Keratinocyte (primary cell): Measurements from ENCODE around the gene IL3. TPM values are rescaled to one million over a fixed set of nuclear protein-coding genes. Genes with fewer than 3 reads are reported as not detected.

ENCODE experiments used
- DNase-seq: peaks from one replicate; pipeline ENCODE4 v3.0.0-alpha.2; 2011; ENCODE audit warnings: low read depth, missing footprints, low spot score
- FAIRE-seq: peaks from 2 replicates; lab custom pipeline; 2011; peaks lifted over from hg19 to GRCh38; lab: Jason Lieb, UNC
- H2AFZ ChIP-seq: 2 replicates; pipeline ENCODE4 v1.6.0; 2012; ENCODE audit warnings: low read length, control low read depth, inconsistent platforms; ENCODE audit not compliant: control insufficient read depth
- H3K27ac ChIP-seq: 2 replicates; pipeline ENCODE4 v1.5.1; 2011; ENCODE audit warnings: low read length; ENCODE audit not compliant: control insufficient read depth, insufficient read depth
- H3K27me3 ChIP-seq: 3 replicates; pipeline ENCODE4 v1.6.0; 2011; ENCODE audit warnings: low read length; ENCODE audit not compliant: control insufficient read depth, insufficient read depth; ENCODE audit errors: extremely low read depth
- H3K36me3 ChIP-seq, 2 experiments: 2 replicates in 1 of 2; 3 replicates in 1 of 2; pipeline ENCODE4 v1.5.1; 2011; ENCODE audit warnings: low read length in 2 of 2, mild to moderate bottlenecking in 1 of 2; ENCODE audit not compliant: control insufficient read depth in 2 of 2, insufficient read depth in 2 of 2; ENCODE audit errors: extremely low read depth in 1 of 2
- H3K4me1 ChIP-seq: 3 replicates; pipeline ENCODE4 v1.5.1; 2011; ENCODE audit warnings: low read length; ENCODE audit not compliant: control insufficient read depth, insufficient read depth; ENCODE audit errors: extremely low read depth
- H3K4me2 ChIP-seq: 3 replicates; pipeline ENCODE4 v1.6.0; 2011; ENCODE audit warnings: low read depth, low read length; ENCODE audit not compliant: control insufficient read depth, insufficient read depth; ENCODE audit errors: extremely low read depth
- H3K4me3 ChIP-seq, 3 experiments: fragments of 200-600 bp in 1 of 3; sonication (generic) in 1 of 3; 2 replicates in 2 of 3; 3 replicates in 1 of 3; pipeline ENCODE4 v1.5.1; 2011 to 2016; ENCODE audit warnings: low read length in 3 of 3, mild to moderate bottlenecking in 3 of 3, control low read depth in 2 of 3, inconsistent platforms in 1 of 3, low read depth in 1 of 3, mixed read lengths in 1 of 3, mixed run types in 1 of 3, moderate library complexity in 1 of 3; ENCODE audit not compliant: control insufficient read depth in 2 of 3, insufficient read depth in 2 of 3; ENCODE audit errors: extremely low read depth in 1 of 3
- H3K79me2 ChIP-seq: 2 replicates; pipeline ENCODE4 v1.6.0; 2012; ENCODE audit warnings: low read length; ENCODE audit not compliant: control insufficient read depth, insufficient read depth
- H3K9ac ChIP-seq: 3 replicates; pipeline ENCODE4 v1.6.0; 2011; ENCODE audit warnings: low read length; ENCODE audit not compliant: control insufficient read depth, insufficient read depth; ENCODE audit errors: extremely low read depth
- H3K9me1 ChIP-seq: 3 replicates; pipeline ENCODE4 v1.6.0; 2011; ENCODE audit warnings: low read length; ENCODE audit not compliant: control insufficient read depth, insufficient read depth; ENCODE audit errors: extremely low read depth
- H3K9me3 ChIP-seq: 2 replicates; pipeline ENCODE4 v1.5.1; 2012; ENCODE audit warnings: low read depth, low read length; ENCODE audit not compliant: control insufficient read depth
- H4K20me1 ChIP-seq: 3 replicates; pipeline ENCODE4 v1.6.0; 2011; ENCODE audit warnings: low read length; ENCODE audit not compliant: control insufficient read depth, insufficient read depth; ENCODE audit errors: extremely low read depth
- EZH2 ChIP-seq: IDR thresholded peaks from one replicate; pipeline ENCODE4 v1.6.1; 2012; ENCODE audit warnings: inconsistent platforms, mild to moderate bottlenecking, low read length, moderate library complexity
- dilution Hi-C: fragments of 300-500 bp; cut with MboI; formaldehyde crosslinking; loops from one replicate; pipeline ENCODE4 v1.7.0; 2020; ENCODE audit warnings: low sequenced_read_pairs; ENCODE audit not compliant: extremely low pct_ligation_motif_present
- polyA plus RNA-seq, 5 experiments: library from polyadenylated mRNA; depleted of rRNA in 3 of 5; stranded (reverse) in 3 of 5; stranded (forward) in 1 of 5; unstranded in 1 of 5; fragments of >200 nt; gene quantifications; 1 replicate in 1 of 5; 2 replicates in 3 of 5; 3 replicates in 1 of 5; pipeline versions ENCODE4 v1.2.1 to v1.2.3, GENCODE V29; 2011 to 2012; ENCODE audit warnings: missing spikeins in 2 of 5, low read depth in 1 of 5, low replicate concordance in 1 of 5
- TF ChIP-seq, protein P1 (sequence below), 3 experiments: IDR thresholded peaks in 1 of 3; conservative IDR thresholded peaks in 1 of 3; optimal IDR thresholded peaks in 1 of 3; 2 replicates in 2 of 3; 3 replicates in 1 of 3; pipeline versions ENCODE3 to v1.5.1; 2011; ENCODE audit warnings: low read length in 3 of 3, mild to moderate bottlenecking in 3 of 3, moderate library complexity in 2 of 3, control low read depth in 1 of 3, inconsistent platforms in 1 of 3; ENCODE audit not compliant: insufficient read depth in 2 of 3; ENCODE audit errors: extremely low read depth in 1 of 3

The IL3 gene
- polyA plus RNA-seq, 1 donor (not counting 4 experiments of a cell fraction or from before 2014, with no cell fraction given): not detected

DNA sequence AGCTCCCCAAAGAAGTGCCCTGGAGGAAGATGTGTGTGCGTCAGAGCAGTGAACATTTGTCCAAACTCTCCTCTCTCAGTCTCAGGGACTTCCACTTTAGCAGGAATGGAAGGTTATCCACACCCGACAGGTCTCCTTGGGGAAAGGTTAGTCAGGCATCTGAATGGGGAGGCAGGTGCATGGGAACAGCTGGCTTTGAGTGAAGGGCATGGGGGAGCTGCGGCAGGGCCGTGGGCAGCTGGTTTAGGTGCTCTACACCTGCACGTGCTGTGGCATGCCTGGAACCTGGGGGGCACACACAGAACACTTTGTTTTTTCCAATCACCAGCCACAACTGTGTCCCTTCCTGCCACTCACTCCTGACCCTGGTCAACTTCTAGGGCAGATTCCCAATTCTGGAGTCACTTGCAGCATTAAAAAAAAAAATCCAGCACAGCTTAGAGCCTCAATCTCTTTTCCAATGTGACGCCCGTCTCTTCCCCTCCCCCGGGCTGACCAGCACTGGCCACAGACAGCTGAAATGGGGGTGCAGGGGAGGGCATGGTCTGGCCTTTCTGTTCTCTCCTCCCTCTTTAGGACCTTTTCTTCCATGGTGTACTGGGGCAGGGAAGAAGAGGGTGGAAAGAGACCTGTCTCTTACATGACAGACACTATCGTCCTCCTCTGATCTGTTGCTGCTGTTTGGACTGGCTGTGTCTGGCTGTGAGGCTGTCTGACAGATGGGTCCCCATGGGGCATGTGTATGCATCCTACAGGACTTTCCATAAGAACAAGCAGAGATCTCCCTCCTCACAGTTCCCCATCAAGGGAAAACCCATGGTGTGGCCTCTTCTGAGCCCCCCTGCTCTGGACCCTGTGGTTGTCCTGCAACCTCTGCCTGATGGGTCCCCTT is 9.5 kb upstream of the IL3 start:
- Histone ChIP-seq H3K79me2 (no peaks in the 10 kb centered on the region), H3K27ac (no peak overlapping the region), H3K9me3 (no peaks in the 10 kb centered on the region), H3K36me3 (no peaks in the 10 kb centered on the region), H4K20me1 (no peaks in the 10 kb centered on the region), H3K9ac (no peak overlapping the region), H3K27me3 (no peaks in the 10 kb centered on the region), H3K4me2 (no peak overlapping the region), H3K9me1 (no peaks in the 10 kb centered on the region), H2AFZ (no peak overlapping the region), H3K4me3 (no peak overlapping the region), H3K4me1 (no peaks in the 10 kb centered on the region)
- DNase-seq: no peak
- no peak for FAIRE-seq
- no peak for TF ChIP-seq EZH2
- TF ChIP-seq, protein P1, sequence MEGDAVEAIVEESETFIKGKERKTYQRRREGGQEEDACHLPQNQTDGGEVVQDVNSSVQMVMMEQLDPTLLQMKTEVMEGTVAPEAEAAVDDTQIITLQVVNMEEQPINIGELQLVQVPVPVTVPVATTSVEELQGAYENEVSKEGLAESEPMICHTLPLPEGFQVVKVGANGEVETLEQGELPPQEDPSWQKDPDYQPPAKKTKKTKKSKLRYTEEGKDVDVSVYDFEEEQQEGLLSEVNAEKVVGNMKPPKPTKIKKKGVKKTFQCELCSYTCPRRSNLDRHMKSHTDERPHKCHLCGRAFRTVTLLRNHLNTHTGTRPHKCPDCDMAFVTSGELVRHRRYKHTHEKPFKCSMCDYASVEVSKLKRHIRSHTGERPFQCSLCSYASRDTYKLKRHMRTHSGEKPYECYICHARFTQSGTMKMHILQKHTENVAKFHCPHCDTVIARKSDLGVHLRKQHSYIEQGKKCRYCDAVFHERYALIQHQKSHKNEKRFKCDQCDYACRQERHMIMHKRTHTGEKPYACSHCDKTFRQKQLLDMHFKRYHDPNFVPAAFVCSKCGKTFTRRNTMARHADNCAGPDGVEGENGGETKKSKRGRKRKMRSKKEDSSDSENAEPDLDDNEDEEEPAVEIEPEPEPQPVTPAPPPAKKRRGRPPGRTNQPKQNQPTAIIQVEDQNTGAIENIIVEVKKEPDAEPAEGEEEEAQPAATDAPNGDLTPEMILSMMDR (optimal IDR thresholded peaks at IDR 0.05 in 1 of 3, IDR thresholded peaks at IDR 0.05 in 1 of 3, conservative IDR thresholded peaks at IDR 0.05 in 1 of 3; ENCODE audit: extremely low read depth in 1 of 3, insufficient read depth in 2 of 3, low read length in 3 of 3): no peak
- dilution Hi-C loops: no loop called here

DNA sequence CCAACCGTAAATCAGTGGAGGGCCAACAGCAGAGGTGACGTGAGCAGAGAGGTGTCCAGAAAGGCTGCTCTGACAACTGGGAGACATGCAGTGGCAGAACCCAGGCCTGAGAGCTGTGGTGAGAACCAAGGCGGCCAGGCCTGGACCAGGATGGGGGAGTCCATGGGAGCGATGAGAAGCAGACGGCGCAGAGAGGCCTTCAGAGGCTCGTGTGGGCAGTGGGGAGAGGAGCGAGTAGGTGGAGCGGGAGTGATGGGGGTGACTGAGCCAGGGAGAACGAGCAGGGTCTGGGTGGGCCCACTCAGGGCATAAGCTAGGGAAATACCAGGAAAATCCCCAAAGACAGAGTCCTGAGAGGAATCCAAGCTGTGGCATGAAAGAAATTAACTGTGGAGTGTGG is 7.9 kb upstream of the IL3 start:
- no peaks in the 10 kb centered on the region for H3K36me3 ChIP-seq
- H3K9me1 ChIP-seq: no peaks in the 10 kb centered on the region
- FAIRE-seq (no peak), DNase-seq (no peak)
- no peaks in the 10 kb centered on the region for H3K79me2 ChIP-seq
- no peak overlapping the region for H3K27ac ChIP-seq
- no peak overlapping the region for H2AFZ ChIP-seq
- dilution Hi-C loops: no loop called here
- H3K9me3 ChIP-seq: no peaks in the 10 kb centered on the region
- no peak overlapping the region for H3K4me2 ChIP-seq
- H3K9ac ChIP-seq: no peak overlapping the region
- H3K27me3 ChIP-seq: peaks cover 4% of the 10 kb centered on the region
- no peak overlapping the region for H3K4me3 ChIP-seq
- TF ChIP-seq, protein P1 (optimal IDR thresholded peaks at IDR 0.05 in 1 of 3, IDR thresholded peaks at IDR 0.05 in 1 of 3, conservative IDR thresholded peaks at IDR 0.05 in 1 of 3; ENCODE audit: extremely low read depth in 1 of 3, insufficient read depth in 2 of 3, low read length in 3 of 3): no peak
- TF ChIP-seq EZH2: no peak
- no peaks in the 10 kb centered on the region for H4K20me1 ChIP-seq
- H3K4me1 ChIP-seq: no peaks in the 10 kb centered on the region
